GM12891 (cell line): ENCODE results near the gene CMTM7.

ENCODE experiments used
- POLR2A ChIP-seq: IDR thresholded peaks from 2 replicates; pipeline ENCODE4 v1.6.1; 2011; ENCODE audit warnings: low read depth, low read length, control low read depth
- POLR2AphosphoS5 ChIP-seq: IDR thresholded peaks from 2 replicates; pipeline ENCODE4 v1.6.1; 2011; ENCODE audit warnings: low read depth, low read length, control low read depth
- POU2F2 ChIP-seq: IDR thresholded peaks from 2 replicates; pipeline ENCODE4 v1.6.1; 2011; ENCODE audit warnings: low read depth, mild to moderate bottlenecking, control low read depth, low read length, moderate library complexity
- SPI1 ChIP-seq: IDR thresholded peaks from 2 replicates; pipeline ENCODE4 v1.6.1; 2011; ENCODE audit warnings: low read depth, low read length, control low read depth
- TAF1 ChIP-seq: IDR thresholded peaks from 2 replicates; pipeline ENCODE4 v1.6.1; 2011; ENCODE audit warnings: low read depth, low read length, control low read depth

- TF ChIP-seq POLR2A, result no peak
- TF ChIP-seq TAF1, result no peak
- TF ChIP-seq POLR2AphosphoS5, result no peak
- no peak for TF ChIP-seq SPI1
- TF ChIP-seq POU2F2, result no peak
Observed at GRCh38 chr3:32450426-32450825, 58.8 kb downstream of the CMTM7 start.
